H1 (cell line): ENCODE results near the gene CDC45. TPM values are rescaled to one million over a fixed set of nuclear protein-coding genes. Genes with fewer than 3 reads are reported as not detected.

Experiments used
- CTCF ChIA-PET: fragments of 300-600 bp; sonication (Branson Sonifier 250); formaldehyde crosslinking; loops from one replicate; lab custom pipeline; 2021; ENCODE audit not compliant: partially characterized antibody; lab: Charles Lee
- POLR2A ChIA-PET: fragments of 300-600 bp; sonication (Branson Sonifier 250); formaldehyde crosslinking; loops from one replicate; lab custom pipeline; 2021; ENCODE audit warnings: inconsistent platforms; ENCODE audit not compliant: partially characterized antibody; lab: Charles Lee
- DNase-seq, 2 experiments: peaks; one replicate each; pipeline versions ENCODE4 v3.0.0 to v3.0.0-alpha.2; 2010 to 2022; ENCODE audit warnings: low spot score in 2 of 2, low read depth in 1 of 2, mixed read lengths in 1 of 2
- FAIRE-seq: peaks from 2 replicates; lab custom pipeline; 2011; peaks lifted over from hg19 to GRCh38; lab: Jason Lieb, UNC
- H2AFZ ChIP-seq: 2 replicates; pipeline ENCODE4 v1.8.1; 2012; ENCODE audit warnings: low read length, inconsistent platforms
- H2AK5ac ChIP-seq: 2 replicates; pipeline ENCODE4 v1.6.1; 2013; ENCODE audit warnings: low read depth, low read length
- H2BK120ac ChIP-seq: replicated peaks from 2 replicates; pipeline ENCODE3; 2013; ENCODE audit warnings: low read depth, low read length, inconsistent platforms
- H2BK12ac ChIP-seq: 2 replicates; pipeline ENCODE4 v1.6.1; 2013; ENCODE audit warnings: low read depth, low read length
- H2BK15ac ChIP-seq: 2 replicates; pipeline ENCODE4 v1.6.1; 2013; ENCODE audit warnings: low read length
- H2BK20ac ChIP-seq: 2 replicates; pipeline ENCODE4 v1.6.1; 2013; ENCODE audit warnings: low read length
- H2BK5ac ChIP-seq: 2 replicates; pipeline ENCODE4 v1.6.1; 2013; ENCODE audit warnings: low read depth, low read length
- H3K14ac ChIP-seq: 2 replicates; pipeline ENCODE4 v1.6.1; 2013; ENCODE audit warnings: inconsistent platforms; ENCODE audit not compliant: insufficient read length
- H3K18ac ChIP-seq: 2 replicates; pipeline ENCODE4 v1.6.1; 2013; ENCODE audit warnings: low read length; ENCODE audit errors: extremely low read depth
- H3K23ac ChIP-seq: 2 replicates; pipeline ENCODE4 v1.6.1; 2013; ENCODE audit warnings: inconsistent platforms; ENCODE audit not compliant: insufficient read length
- H3K23me2 ChIP-seq: 2 replicates; pipeline ENCODE4 v1.6.1; 2013; ENCODE audit warnings: low read depth, low read length
- H3K27ac ChIP-seq: 2 replicates; pipeline ENCODE4 v1.6.1; 2011; ENCODE audit warnings: low read depth, low read length, inconsistent platforms
- H3K27me3 ChIP-seq, 4 experiments: replicated peaks in 1 of 4; 1 replicate in 1 of 4; 2 replicates in 3 of 4; pipeline versions ENCODE4 v1.6.1 to v1.8.1; 2011 to 2013; ENCODE audit warnings: low read length in 3 of 4, mild to moderate bottlenecking in 3 of 4, inconsistent platforms in 2 of 4, mixed read lengths in 2 of 4, moderate library complexity in 1 of 4; ENCODE audit not compliant: control insufficient read depth in 3 of 4, insufficient read depth in 3 of 4; ENCODE audit errors: extremely low read depth in 1 of 4
- H3K36me3 ChIP-seq, 4 experiments: 2 replicates each; pipeline versions ENCODE4 v1.6.1 to v1.8.1; 2011 to 2013; ENCODE audit warnings: mild to moderate bottlenecking in 4 of 4, low read length in 3 of 4, moderate library complexity in 2 of 4, control low read depth in 1 of 4, inconsistent platforms in 1 of 4; ENCODE audit not compliant: insufficient read depth in 4 of 4, control insufficient read depth in 2 of 4
- H3K4ac ChIP-seq: replicated peaks from 2 replicates; pipeline ENCODE3; 2013; ENCODE audit warnings: low read length, low read depth, mixed read lengths, inconsistent platforms; ENCODE audit not compliant: insufficient read length
- H3K4me1 ChIP-seq, 4 experiments: replicated peaks in 1 of 4; 1 replicate in 1 of 4; 2 replicates in 3 of 4; pipeline versions ENCODE4 v1.6.1 to v1.8.1; 2011 to 2013; ENCODE audit warnings: low read length in 3 of 4, inconsistent platforms in 2 of 4, mixed read lengths in 1 of 4; ENCODE audit not compliant: insufficient read depth in 4 of 4, control insufficient read depth in 3 of 4
- H3K4me2 ChIP-seq, 2 experiments: 2 replicates each; pipeline versions ENCODE4 v1.6.1 to v1.8.1; 2011 to 2013; ENCODE audit warnings: low read depth in 2 of 2, low read length in 2 of 2, control low read depth in 1 of 2, inconsistent platforms in 1 of 2, mild to moderate bottlenecking in 1 of 2; ENCODE audit not compliant: insufficient read depth in 1 of 2
- H3K4me3 ChIP-seq, 4 experiments: fragments of 200-600, 300-600 bp in 1 of 4; sonication (generic), shearing (Covaris generic), sonication (Bioruptor Twin) in 1 of 4; 2 replicates each; pipeline versions ENCODE4 v1.5.1 to v1.8.1; 2011 to 2016; ENCODE audit warnings: low read length in 4 of 4, low read depth in 3 of 4, control low read depth in 2 of 4, inconsistent platforms in 2 of 4, mild to moderate bottlenecking in 2 of 4, mixed read lengths in 1 of 4, moderate library complexity in 1 of 4; ENCODE audit not compliant: insufficient read depth in 2 of 4; ENCODE audit errors: extremely low read depth in 1 of 4
- H3K56ac ChIP-seq: replicated peaks from 2 replicates; pipeline ENCODE3; 2013; ENCODE audit warnings: low read depth, mild to moderate bottlenecking, mixed read lengths, low read length, inconsistent platforms; ENCODE audit not compliant: insufficient read length
- H3K79me1 ChIP-seq: 2 replicates; pipeline ENCODE4 v1.6.1; 2013; ENCODE audit warnings: low read depth, low read length, control low read depth
- H3K79me2 ChIP-seq, 2 experiments: 2 replicates each; pipeline versions ENCODE4 v1.6.1 to v1.8.1; 2012 to 2013; ENCODE audit warnings: low read length in 2 of 2, mild to moderate bottlenecking in 2 of 2, inconsistent platforms in 1 of 2; ENCODE audit not compliant: insufficient read depth in 2 of 2, control insufficient read depth in 1 of 2
- H3K9ac ChIP-seq, 4 experiments: replicated peaks in 1 of 4; 1 replicate in 1 of 4; 2 replicates in 3 of 4; pipeline versions ENCODE4 v1.6.1 to v1.8.1; 2011 to 2013; ENCODE audit warnings: low read depth in 3 of 4, low read length in 3 of 4, control low read depth in 2 of 4, mild to moderate bottlenecking in 2 of 4, moderate library complexity in 2 of 4, inconsistent platforms in 1 of 4; ENCODE audit errors: extremely low read depth in 1 of 4
- H3K9me3 ChIP-seq, 2 experiments: 2 replicates each; pipeline versions ENCODE4 v1.6.1 to v1.8.1; 2012 to 2013; ENCODE audit warnings: mild to moderate bottlenecking in 2 of 2, moderate library complexity in 2 of 2, control low read depth in 1 of 2, inconsistent platforms in 1 of 2, low read depth in 1 of 2, low read length in 1 of 2, mixed read lengths in 1 of 2; ENCODE audit not compliant: insufficient read depth in 2 of 2
- H4K20me1 ChIP-seq, 2 experiments: replicated peaks in 1 of 2; 2 replicates each; pipeline versions ENCODE3 to v1.8.1; 2011 to 2013; ENCODE audit warnings: inconsistent platforms in 2 of 2, low read length in 2 of 2, mild to moderate bottlenecking in 1 of 2; ENCODE audit not compliant: insufficient read depth in 2 of 2, control insufficient read depth in 1 of 2
- H4K5ac ChIP-seq: 2 replicates; pipeline ENCODE4 v1.6.1; 2013; ENCODE audit warnings: low read length, low read depth, mixed read lengths, inconsistent platforms; ENCODE audit not compliant: insufficient read length
- H4K8ac ChIP-seq: 2 replicates; pipeline ENCODE4 v1.8.0; 2013; ENCODE audit warnings: mild to moderate bottlenecking, moderate library complexity, low read length, inconsistent platforms; ENCODE audit not compliant: insufficient read depth; ENCODE audit errors: extremely low read depth
- H4K91ac ChIP-seq: replicated peaks from 2 replicates; pipeline ENCODE3; 2013; ENCODE audit warnings: low read length, mixed read lengths, inconsistent platforms; ENCODE audit not compliant: insufficient read length
- ATF3 ChIP-seq: IDR thresholded peaks from 2 replicates; pipeline ENCODE4 v1.6.1; 2011; ENCODE audit warnings: low read depth, mild to moderate bottlenecking, low read length; ENCODE audit not compliant: insufficient read depth
- BCL11A ChIP-seq, 2 experiments: IDR thresholded peaks; one replicate each; pipeline ENCODE4 v1.6.1; 2011; ENCODE audit warnings: low read depth in 2 of 2, low read length in 2 of 2, mild to moderate bottlenecking in 2 of 2
- CBX8 ChIP-seq: fragments of 300-800, 300-1000 bp; sonication (generic); IDR thresholded peaks from 2 replicates; pipeline ENCODE4 v1.7.1; 2016; ENCODE audit warnings: low read depth, low read length, borderline replicate concordance
- CHD1 ChIP-seq: IDR thresholded peaks from 2 replicates; pipeline ENCODE4 v1.6.1; 2012; ENCODE audit warnings: low read depth, low read length, improper control_type of control experiment
- GABPA ChIP-seq: IDR thresholded peaks from 2 replicates; pipeline ENCODE4 v1.6.1; 2011; ENCODE audit warnings: mild to moderate bottlenecking, low read length, moderate library complexity, borderline replicate concordance; ENCODE audit not compliant: insufficient read depth
- HDAC2 ChIP-seq, 2 experiments: fragments of 300-600 bp in 1 of 2; sonication (generic) in 1 of 2; IDR thresholded peaks; 2 replicates each; pipeline ENCODE4 v1.6.1; 2011 to 2012; ENCODE audit warnings: low read depth in 2 of 2, low read length in 2 of 2, mild to moderate bottlenecking in 2 of 2, moderate library complexity in 2 of 2, borderline replicate concordance in 1 of 2, inconsistent platforms in 1 of 2
- HDAC6 ChIP-seq: IDR thresholded peaks from one replicate; pipeline ENCODE4 v1.7.1; 2012; ENCODE audit warnings: low read depth, mild to moderate bottlenecking, inconsistent platforms, low read length, moderate library complexity
- RAD21 ChIP-seq, 2 experiments: IDR thresholded peaks in 1 of 2; conservative IDR thresholded peaks in 1 of 2; 2 replicates each; pipeline ENCODE4 v1.6.1; 2011; ENCODE audit warnings: low read depth in 2 of 2, low read length in 2 of 2, improper control_type of control experiment in 1 of 2, inconsistent platforms in 1 of 2, mild to moderate bottlenecking in 1 of 2, moderate library complexity in 1 of 2
- SRF ChIP-seq: IDR thresholded peaks from 2 replicates; pipeline ENCODE4 v1.6.1; 2011; ENCODE audit warnings: mild to moderate bottlenecking, low read depth, low read length, moderate library complexity
- TCF12 ChIP-seq: IDR thresholded peaks from 2 replicates; pipeline ENCODE4 v1.6.1; 2011; ENCODE audit warnings: low read depth, mild to moderate bottlenecking, low read length
- ZNF274 ChIP-seq: IDR thresholded peaks from 2 replicates; pipeline ENCODE4 v1.7.0; 2012; ENCODE audit warnings: low read length, borderline replicate concordance; ENCODE audit errors: extremely low read depth
- WGBS, 2 experiments: shearing (Covaris generic) in 1 of 2; methylation state at CpG; one replicate each; pipeline versions ENCODE4 v1.1.6 to v1.1.7; 2013 to 2015; ENCODE audit warnings: low lambda C conversion rate in 2 of 2, mixed read lengths in 2 of 2, inconsistent platforms in 1 of 2, low coverage in 1 of 2, missing lambda C conversion rate in 1 of 2; ENCODE audit not compliant: insufficient replicate concordance in 2 of 2, insufficient coverage in 1 of 2, insufficient read length in 1 of 2; ENCODE audit errors: extremely low coverage in 1 of 2, missing lambda C conversion rate in 1 of 2; 5-methylcytosine and 5-hydroxymethylcytosine counted together
- polyA plus RNA-seq, 7 experiments: library from polyadenylated mRNA; depleted of rRNA in 3 of 7; stranded (reverse) in 5 of 7; unstranded in 2 of 7; fragments of >200 nt in 5 of 7; fragments of 200-250 nt in 2 of 7; gene quantifications; 1 replicate in 5 of 7; 2 replicates in 1 of 7; 4 replicates in 1 of 7; pipeline versions ENCODE4 v1.2.1 to v1.2.3, GENCODE V29; 2011 to 2013; ENCODE audit warnings: missing spikeins in 2 of 7, mixed read lengths in 2 of 7
- total RNA-seq: library from RNA; stranded (reverse); fragmentation: NEBNext Ultra II Directional; extraction: Animal tissue kit (Norgen Biotek cat#: 25700); gene quantifications from 2 replicates; pipeline ENCODE4 v1.2.1, GENCODE V29; 2021

Gene CDC45
- total and polyA plus RNA-seq, 2 of the 8 experiments (the other 6 are each of a cell fraction or from before 2014, with no cell fraction given) = 31.9 to 37.7 TPM

- DNase-seq (no peak), FAIRE-seq (no peak)
- H3K4ac ChIP-seq = no peak overlapping the region
- peaks cover 0 to 2% (median 0%) of the 10 kb centered on the region in 4 experiments; a peak in 1 of 7 replicates for H3K27me3 ChIP-seq
- no peak overlapping the region for H3K4me3 ChIP-seq
- H4K5ac ChIP-seq = no peak overlapping the region
- H3K23me2 ChIP-seq = no peaks in the 10 kb centered on the region
- WGBS, 2 experiments = 93% methylated on average over 10 of the region's 10 CpGs; no CpG with 5 or more reads in 1 of the 2 experiments
- no peak overlapping the region for H2BK5ac ChIP-seq
- H2AK5ac ChIP-seq = no peak overlapping the region
- H3K4me2 ChIP-seq = no peak overlapping the region
- ChIA-PET CTCF (interaction anchor here (1.1 to 4.0 kb wide), 4 partner anchors 12 to 82 kb away, joined by 3 to 10 read pairs (median 4); no protein-coding TSS in a partner anchor), POLR2A (no interaction called here)
- peaks cover 0 to 5% (median 1%) of the 10 kb centered on the region in 4 experiments; a peak in 6 of 7 replicates for H3K4me1 ChIP-seq
- H2BK12ac ChIP-seq = no peak overlapping the region
- no peak overlapping the region for H3K18ac ChIP-seq
- H3K56ac ChIP-seq = no peak overlapping the region
- H2BK20ac ChIP-seq = no peak overlapping the region
- no peaks in the 10 kb centered on the region for H3K9me3 ChIP-seq
- H2BK120ac ChIP-seq = no peak overlapping the region
- H3K9ac ChIP-seq = no peak overlapping the region
- no peak overlapping the region for H2BK15ac ChIP-seq
- H3K79me1 ChIP-seq = no peaks in the 10 kb centered on the region
- H3K36me3 ChIP-seq = no peaks in the 10 kb centered on the region
- no peaks in the 10 kb centered on the region for H4K20me1 ChIP-seq
- H3K14ac ChIP-seq = no peak overlapping the region
- no peak overlapping the region for H4K8ac ChIP-seq
- no peak overlapping the region for H3K27ac ChIP-seq
- no peak overlapping the region for H3K23ac ChIP-seq
- no peak overlapping the region for H4K91ac ChIP-seq
- H2AFZ ChIP-seq = no peak overlapping the region
- H3K79me2 ChIP-seq = no peaks in the 10 kb centered on the region
- TF ChIP-seq CBX8 = no peak
- no peak for TF ChIP-seq HDAC2 (IDR thresholded peaks at IDR 0.05; ENCODE audit: borderline replicate concordance in 1 of 2, low read depth in 2 of 2, low read length in 2 of 2)
- no peak for TF ChIP-seq ZNF274
- no peak for TF ChIP-seq TCF12
- no peak for TF ChIP-seq RAD21 (IDR thresholded peaks at IDR 0.05 in 1 of 2, conservative IDR thresholded peaks at IDR 0.05 in 1 of 2; ENCODE audit: low read depth in 2 of 2, low read length in 2 of 2)
- TF ChIP-seq HDAC6 = no peak
- TF ChIP-seq BCL11A (IDR thresholded peaks at IDR 0.05; ENCODE audit: low read depth in 2 of 2, low read length in 2 of 2) = no peak
- TF ChIP-seq CHD1 = no peak
- TF ChIP-seq SRF = no peak
- no peak for TF ChIP-seq GABPA
- no peak for TF ChIP-seq ATF3
These were observed 77.3 kb downstream of the CDC45 start for GRCh38 chr22:19556963-19557545.
